GM23338 (cell line): ENCODE results near the gene DGLUCY. TPM values are rescaled to one million over a fixed set of nuclear protein-coding genes. Genes with fewer than 3 reads are reported as not detected.

Experiments
- ATAC-seq: fragments of 200-7000 bp; cut with Tn5 transposase; 3 replicates; pipeline ENCODE4 v1.9.1; 2020
- DNase-seq: peaks from one replicate; pipeline ENCODE4 v3.0.0-alpha.2; 2015; ENCODE audit warnings: low spot score
- H2AFZ ChIP-seq: fragments of 200-600 bp; sonication (generic); 2 replicates; pipeline ENCODE4 v1.8.0; 2016; ENCODE audit warnings: antibody characterized with exemption, mild to moderate bottlenecking, moderate library complexity
- H3F3A ChIP-seq: fragments of 200-600 bp; sonication (generic); replicated peaks from 2 replicates; pipeline ENCODE4 v1.8.0; 2017; ENCODE audit warnings: antibody characterized with exemption, mixed run types, low read depth
- H3K27ac ChIP-seq: fragments of 200-600 bp; sonication (generic); 2 replicates; pipeline ENCODE4 v1.6.1; 2016; ENCODE audit warnings: low read depth
- H3K27me3 ChIP-seq: fragments of 200-600 bp; sonication (generic); 2 replicates; pipeline ENCODE4 v1.8.0; 2016; ENCODE audit warnings: mild to moderate bottlenecking, mixed run types, moderate library complexity; ENCODE audit not compliant: insufficient read depth
- H3K36me3 ChIP-seq: fragments of 200-600 bp; sonication (generic); 2 replicates; pipeline ENCODE4 v1.8.0; 2016; ENCODE audit warnings: mild to moderate bottlenecking; ENCODE audit not compliant: insufficient read depth
- H3K4me1 ChIP-seq: fragments of 200-600 bp; sonication (generic); 2 replicates; pipeline ENCODE4 v1.8.0; 2016; ENCODE audit warnings: mild to moderate bottlenecking, moderate library complexity; ENCODE audit not compliant: insufficient read depth
- H3K4me2 ChIP-seq: fragments of 200-600 bp; sonication (generic); 2 replicates; pipeline ENCODE4 v1.7.1; 2017; ENCODE audit warnings: mixed run types
- H3K4me3 ChIP-seq: fragments of 200-600 bp; sonication (generic); 2 replicates; pipeline ENCODE4 v1.6.1; 2016; ENCODE audit warnings: mixed run types
- H3K79me2 ChIP-seq: fragments of 200-600 bp; sonication (generic); replicated peaks from 2 replicates; pipeline ENCODE4 v1.8.0; 2017; ENCODE audit warnings: mild to moderate bottlenecking; ENCODE audit not compliant: insufficient read depth
- H3K9me2 ChIP-seq: fragments of 200-600 bp; sonication (generic); 2 replicates; pipeline ENCODE4 v1.8.0; 2017; ENCODE audit not compliant: insufficient read depth
- H4K20me1 ChIP-seq: fragments of 200-600 bp; sonication (generic); replicated peaks from 2 replicates; pipeline ENCODE4 v1.8.0; 2017; ENCODE audit warnings: mild to moderate bottlenecking; ENCODE audit not compliant: insufficient read depth
- H3K27ac Mint-ChIP-seq: 2 replicates; pipeline ENCODE4 v1.8.0; 2020; ENCODE audit warnings: inconsistent platforms, mild to moderate bottlenecking, moderate library complexity, mixed read lengths
- H3K27me3 Mint-ChIP-seq: 3 replicates; pipeline ENCODE4 v1.8.0; 2022; ENCODE audit warnings: low read depth, mild to moderate bottlenecking, moderate library complexity, mixed read lengths, inconsistent platforms; ENCODE audit not compliant: insufficient read depth, poor library complexity
- H3K36me3 Mint-ChIP-seq: 3 replicates; pipeline ENCODE4 v1.8.0; 2021; ENCODE audit warnings: low read depth, mild to moderate bottlenecking, inconsistent platforms, moderate library complexity, mixed read lengths
- H3K4me1 Mint-ChIP-seq: 3 replicates; pipeline ENCODE4 v1.8.0; 2020; ENCODE audit warnings: mild to moderate bottlenecking, inconsistent platforms, mixed read lengths
- H3K4me3 Mint-ChIP-seq: 3 replicates; pipeline ENCODE4 v1.8.0; 2021; ENCODE audit warnings: moderate library complexity, mild to moderate bottlenecking, inconsistent platforms, mixed read lengths
- H3K9me3 Mint-ChIP-seq: 3 replicates; pipeline ENCODE4 v1.8.0; 2020; ENCODE audit warnings: moderate library complexity, mild to moderate bottlenecking, inconsistent platforms, mixed read lengths
- CREB1 ChIP-seq: fragments of 250-450 bp; sonication (Bioruptor Pico); IDR thresholded peaks from 2 replicates; pipeline ENCODE4 v1.5.0; 2020; ENCODE audit warnings: low read depth, mild to moderate bottlenecking, moderate library complexity
- CTCF ChIP-seq, 2 experiments: fragments of 200-600 bp in 1 of 2; sonication (generic) in 1 of 2; conservative IDR thresholded peaks; 2 replicates each; pipeline versions ENCODE4 v1.5.1 to v1.6.1; 2016 to 2017; ENCODE audit warnings: antibody characterized with exemption in 2 of 2, low read depth in 2 of 2, mild to moderate bottlenecking in 2 of 2, moderate library complexity in 1 of 2
- ETS1 ChIP-seq: IDR thresholded peaks from 2 replicates; pipeline ENCODE4 v1.6.1; 2016; ENCODE audit warnings: antibody characterized with exemption
- EZH2 ChIP-seq: fragments of 200-600 bp; sonication (generic); IDR thresholded peaks from one replicate; pipeline ENCODE4 v1.8.0; 2017; ENCODE audit warnings: antibody characterized with exemption, mild to moderate bottlenecking, low read depth; ENCODE audit not compliant: unreplicated experiment
- EZH2phosphoT487 ChIP-seq: fragments of 200-600 bp; sonication (generic); IDR thresholded peaks from one replicate; pipeline ENCODE4 v1.8.1; 2018; ENCODE audit warnings: antibody characterized with exemption; ENCODE audit not compliant: unreplicated experiment
- JUNB ChIP-seq: IDR thresholded peaks from one replicate; pipeline ENCODE4 v1.6.1; 2016; ENCODE audit warnings: antibody characterized with exemption; ENCODE audit not compliant: unreplicated experiment
- NANOG ChIP-seq: IDR thresholded peaks from 2 replicates; pipeline ENCODE4 v1.6.1; 2016; ENCODE audit warnings: antibody characterized with exemption, borderline replicate concordance
- POLR2AphosphoS5 ChIP-seq: IDR thresholded peaks from 2 replicates; pipeline ENCODE4 v1.6.1; 2016; ENCODE audit warnings: antibody characterized with exemption, low read depth
- REST ChIP-seq: IDR thresholded peaks from one replicate; pipeline ENCODE4 v1.6.1; 2018; ENCODE audit warnings: antibody characterized with exemption; ENCODE audit not compliant: unreplicated experiment
- STAT1 ChIP-seq: IDR thresholded peaks from one replicate; pipeline ENCODE4 v1.6.1; 2016; ENCODE audit warnings: antibody characterized with exemption; ENCODE audit not compliant: unreplicated experiment
- ZNF114 ChIP-seq: fragments of 250-450 bp; sonication (Bioruptor Pico); IDR thresholded peaks from 2 replicates; pipeline ENCODE4 v1.5.0; 2020; ENCODE audit warnings: mild to moderate bottlenecking, moderate library complexity
- ZNF331 ChIP-seq: fragments of 250-450 bp; sonication (Bioruptor Pico); IDR thresholded peaks from 2 replicates; pipeline ENCODE4 v1.5.0; 2020; ENCODE audit warnings: low read depth, mild to moderate bottlenecking, moderate library complexity
- ZNF462 ChIP-seq: fragments of 250-450 bp; sonication (Bioruptor Pico); IDR thresholded peaks from 2 replicates; pipeline ENCODE4 v1.5.0; 2020; ENCODE audit warnings: mild to moderate bottlenecking, moderate library complexity
- polyA plus RNA-seq: library from polyadenylated mRNA; unstranded; fragments of >200 nt; fragmentation: Nextera tagmentation; extraction: Ambion mirVana; gene quantifications from 2 replicates; pipeline ENCODE4 v1.2.1, GENCODE V29; 2016
- total RNA-seq: library from RNA; depleted of rRNA; stranded (reverse); fragments of >200 nt; shearing (Covaris generic); gene quantifications from 2 replicates; pipeline ENCODE4 v1.2.3, GENCODE V29; 2014

DGLUCY gene
- total and polyA plus RNA-seq, 2 experiments from 2014 or later: 14.6 to 31.6 TPM

- no peaks in the 10 kb centered on the region for H3K36me3 ChIP-seq
- ATAC-seq (no peak), DNase-seq (no peak)
- Mint-ChIP-seq H3K4me1 (peaks cover 25% of the 10 kb centered on the region), H3K36me3 (no peaks in the 10 kb centered on the region), H3K4me3 (no peak overlapping the region), H3K27ac (no peak overlapping the region), H3K27me3 (peaks cover 27% of the 10 kb centered on the region), H3K9me3 (no peaks in the 10 kb centered on the region; the same call in 2 of the 3 replicates)
- H3F3A ChIP-seq: no peaks in the 10 kb centered on the region
- TF ChIP-seq REST (no peak), STAT1 (no peak), NANOG (no peak), ZNF331 (CRISPR knock-in tag) (no peak), CTCF (conservative IDR thresholded peaks at IDR 0.05; ENCODE audit: low read depth in 2 of 2) (no peak), CREB1 (CRISPR knock-in tag) (no peak), POLR2AphosphoS5 (no peak), EZH2 (no peak), EZH2phosphoT487 (no peak), JUNB (no peak), ZNF114 (CRISPR knock-in tag) (no peak), ZNF462 (CRISPR knock-in tag) (no peak), ETS1 (no peak)
- no peaks in the 10 kb centered on the region for H3K9me2 ChIP-seq
- H3K79me2 ChIP-seq: no peaks in the 10 kb centered on the region
- H3K4me2 ChIP-seq: no peak overlapping the region
- H3K4me3 ChIP-seq: no peak overlapping the region
- peaks cover 35% of the 10 kb centered on the region for H3K27me3 ChIP-seq
- H2AFZ ChIP-seq: no peak overlapping the region
- no peaks in the 10 kb centered on the region for H4K20me1 ChIP-seq
- no peak overlapping the region for H3K27ac ChIP-seq
- peaks cover 4% of the 10 kb centered on the region; the same call in 1 of the 2 replicates for H3K4me1 ChIP-seq
Measured at GRCh38 chr14:91261115-91261514, 147.2 kb downstream of the DGLUCY start.
